Non-pigmented ciliary epithelial cell (primary cell): ENCODE results near the gene EPB41L4B.
A peak's percentile ranks its signal among the peaks of the same experiment; 100 is the strongest.

ENCODE experiments used
- DNase-seq: peaks from one replicate; pipeline ENCODE4 v3.0.0-alpha.2; 2010; ENCODE audit warnings: low read depth

EPB41L4B gene

GRCh38 chr9:109269839-109270238 is 51.0 kb downstream of the EPB41L4B start:
- no peak for DNase-seq

- DNase-seq = no peak
Observed at GRCh38 chr9:109269081-109269480, 51.8 kb downstream of the EPB41L4B start.

GRCh38 chr9:109267555-109267954 is 53.3 kb downstream of the EPB41L4B start:
- no peak for DNase-seq

- no peak for DNase-seq
Observed at GRCh38 chr9:109264877-109265587, 55.8 kb downstream of the EPB41L4B start.

GRCh38 chr9:109263358-109263757 is 57.5 kb downstream of the EPB41L4B start:
- no peak for DNase-seq

GRCh38 chr9:109258481-109259302 is 62.2 kb downstream of the EPB41L4B start:
- no peak for DNase-seq

- no peak for DNase-seq
Observed at GRCh38 chr9:109256336-109256735, 64.5 kb downstream of the EPB41L4B start.

- no peak for DNase-seq
Observed at GRCh38 chr9:109255394-109255793, 65.5 kb downstream of the EPB41L4B start.

GRCh38 chr9:109254317-109254716 is 66.5 kb downstream of the EPB41L4B start:
- DNase-seq = peak; percentile 42

- peak; percentile 54 for DNase-seq
Observed at GRCh38 chr9:109253637-109254284, 67.1 kb downstream of the EPB41L4B start.

GRCh38 chr9:109253241-109253636 is 67.6 kb downstream of the EPB41L4B start:
- no peak for DNase-seq

GRCh38 chr9:109252291-109252690 is 68.6 kb downstream of the EPB41L4B start:
- DNase-seq = no peak

- no peak for DNase-seq
Observed at GRCh38 chr9:109251776-109252106, 69.1 kb downstream of the EPB41L4B start.

GRCh38 chr9:109251080-109251775 is 69.6 kb downstream of the EPB41L4B start:
- peak; percentile 26 for DNase-seq

- no peak for DNase-seq
Observed at GRCh38 chr9:109250771-109251079, 70.1 kb downstream of the EPB41L4B start.

GRCh38 chr9:109250311-109250741 is 70.5 kb downstream of the EPB41L4B start:
- DNase-seq = no peak

- DNase-seq = no peak
Observed at GRCh38 chr9:109249615-109250014, 71.2 kb downstream of the EPB41L4B start.

GRCh38 chr9:109248133-109248581 is 72.7 kb downstream of the EPB41L4B start:
- DNase-seq = no peak

GRCh38 chr9:109247228-109247627 is 73.6 kb downstream of the EPB41L4B start:
- no peak for DNase-seq

GRCh38 chr9:109246533-109246932 is 74.3 kb downstream of the EPB41L4B start:
- DNase-seq = no peak

- DNase-seq = no peak
Observed at GRCh38 chr9:109245310-109245897, 75.5 kb downstream of the EPB41L4B start.
